ENCODE measurements around the gene NMB. TPM values are rescaled to one million over a fixed set of nuclear protein-coding genes. Genes with fewer than 3 reads are reported as not detected.

NMB gene
- polyA plus RNA-seq, 1 of the 3 experiments (the other 2 are of a cell fraction) = 6.5 TPM

- H3K9ac ChIP-seq = no peak overlapping the region
- WGBS (ENCODE audit: low lambda C conversion rate) = 96% methylated on average over 4 of the region's 4 CpGs
- no peaks in the 10 kb centered on the region for H3K9me3 ChIP-seq
- no peaks in the 10 kb centered on the region for H4K20me1 ChIP-seq (ENCODE audit: insufficient read depth)
- no peaks in the 10 kb centered on the region for H3K9me2 ChIP-seq
- H3K27ac ChIP-seq (ENCODE audit: low read depth in 2 of 2, low read length in 1 of 2) = no peak overlapping the region
- H3K36me3 ChIP-seq (replicated peaks in 1 of 2; ENCODE audit: control insufficient read depth in 1 of 2, insufficient read depth in 2 of 2, low read length in 1 of 2) = peaks cover 8 to 32% of the 10 kb centered on the region in 2 experiments
- no peak overlapping the region for H3K4me2 ChIP-seq
- TF ChIP-seq TCF12 (IDR thresholded peaks at IDR 0.05) (no peak), CHD2 (IDR thresholded peaks at IDR 0.05; ENCODE audit: low read length, partially characterized antibody) (no peak), NFIC (IDR thresholded peaks at IDR 0.05; ENCODE audit: borderline replicate concordance) (no peak), FOSL2 (IDR thresholded peaks at IDR 0.05; ENCODE audit: borderline replicate concordance, low read depth) (no peak), FOXJ3 (CRISPR knock-in tag; IDR thresholded peaks at IDR 0.05) (no peak), MEF2A (IDR thresholded peaks at IDR 0.05; ENCODE audit: borderline replicate concordance, low read depth) (no peak), USF1 (IDR thresholded peaks at IDR 0.05; ENCODE audit: borderline replicate concordance, low read depth) (no peak), TEAD4 (IDR thresholded peaks at IDR 0.05; ENCODE audit: borderline replicate concordance, insufficient read depth) (no peak), CTCF (IDR thresholded peaks at IDR 0.05) (no peak), GATA2 (CRISPR knock-in tag; IDR thresholded peaks at IDR 0.05) (no peak), EZH2phosphoT487 (IDR thresholded peaks at IDR 0.05; ENCODE audit: borderline replicate concordance, low read depth) (no peak), YY1 (IDR thresholded peaks at IDR 0.05; ENCODE audit: low read depth) (no peak), RCOR1 (IDR thresholded peaks at IDR 0.05; ENCODE audit: low read length) (no peak), PBX3 (IDR thresholded peaks at IDR 0.05) (no peak), NRF1 (IDR thresholded peaks at IDR 0.05; ENCODE audit: low read depth, low read length) (no peak), IRF3 (IDR thresholded peaks at IDR 0.05; ENCODE audit: low read depth, low read length) (no peak)
- H3K79me2 ChIP-seq (ENCODE audit: insufficient read depth) = no peaks in the 10 kb centered on the region
- DNase-seq = no peak
- CTCF ChIA-PET = interaction anchor here (0.6 to 1.6 kb wide), 3 partner anchors 16 to 89 kb away, joined by 3 to 5 read pairs (median 4); partner anchors contain the start of gene SEC11A
- peaks cover 27% of the 10 kb centered on the region for H3F3A ChIP-seq (replicated peaks; ENCODE audit: insufficient read depth)
- no peak overlapping the region for H3K4me3 ChIP-seq (ENCODE audit: low read depth in 2 of 2, low read length in 1 of 2)
- no peaks in the 10 kb centered on the region for H3K27me3 ChIP-seq (ENCODE audit: insufficient read depth)
- no peak overlapping the region for H2AFZ ChIP-seq (ENCODE audit: low read depth)
- peaks cover 0 to 14% of the 10 kb centered on the region in 2 experiments; a peak in 1 of 4 replicates for H3K4me1 ChIP-seq (ENCODE audit: control insufficient read depth in 1 of 2, insufficient read depth in 2 of 2, low read depth in 1 of 2, low read length in 1 of 2)
- POLR2A ChIA-PET = interaction anchor here (0.8 kb wide), 1 partner anchor 87 kb away, joined by 3 read pairs; no protein-coding TSS in a partner anchor
Measured at GRCh38 chr15:84659904-84660781, 2.1 kb upstream of the NMB start.

Measured in SK-N-SH (cell line).